BLaER1 treated with 17β-estradiol and CSF1 and Interleukin-3, amounts not matched to agents 10 nM and 100 nM (cell line): Measurements from ENCODE around the gene BCL3.

Experiments used
- H3K27ac ChIP-seq, 11 experiments: shearing (Covaris generic); formaldehyde crosslinking; 2 replicates each; pipeline ENCODE4 v1.8.1; 2022
- H3K27me3 ChIP-seq, 11 experiments: shearing (Covaris generic); formaldehyde crosslinking; 2 replicates each; pipeline ENCODE4 v1.8.1; 2022
- H3K36me3 ChIP-seq, 11 experiments: shearing (Covaris generic); formaldehyde crosslinking; 2 replicates each; pipeline ENCODE4 v1.8.1; 2022
- H3K4me1 ChIP-seq, 10 experiments: shearing (Covaris generic); formaldehyde crosslinking; 2 replicates each; pipeline ENCODE4 v1.8.1; 2022
- H3K4me2 ChIP-seq, 11 experiments: shearing (Covaris generic); formaldehyde crosslinking; 2 replicates each; pipeline ENCODE4 v1.8.1; 2022
- H3K4me3 ChIP-seq, 10 experiments: shearing (Covaris generic); formaldehyde crosslinking; 2 replicates each; pipeline ENCODE4 v1.8.1; 2022
- H3K9ac ChIP-seq, 11 experiments: shearing (Covaris generic); formaldehyde crosslinking; 2 replicates each; pipeline ENCODE4 v1.8.1; 2022
- H3K9me3 ChIP-seq, 11 experiments: shearing (Covaris generic); formaldehyde crosslinking; replicated peaks in 1 of 11; 2 replicates each; pipeline ENCODE4 v1.8.1; 2022
- H4K20me1 ChIP-seq, 11 experiments: shearing (Covaris generic); formaldehyde crosslinking; 2 replicates each; pipeline ENCODE4 v1.8.1; 2022
- Cebpa-rat ChIP-seq, 11 experiments: shearing (Covaris generic); IDR thresholded peaks; 2 replicates each; pipeline ENCODE4 v1.8.1; 2022

BCL3 gene

DNA sequence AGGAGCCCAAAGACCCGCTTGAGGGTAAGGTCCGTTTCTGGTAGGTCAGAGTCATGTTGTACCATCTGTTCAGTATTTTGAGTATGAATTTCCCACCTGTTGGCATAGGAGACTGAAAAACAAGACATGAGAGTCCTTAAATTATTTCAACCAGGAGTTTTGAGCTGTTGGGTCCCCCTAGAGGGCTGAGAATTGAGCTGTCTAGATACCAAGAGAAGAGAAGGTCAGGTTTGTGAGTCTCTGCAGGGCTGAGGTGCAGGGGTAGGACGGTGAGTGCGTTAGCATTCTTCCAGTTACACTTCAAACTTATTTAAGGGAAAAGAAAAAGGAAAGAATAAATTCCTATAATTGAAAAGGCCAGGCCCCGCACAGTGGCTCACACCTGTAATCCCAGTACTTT, 34.2 kb downstream of the BCL3 start:
- Histone ChIP-seq H3K4me3 (no peak overlapping the region), H3K9me3 (no peaks in the 10 kb centered on the region), H3K9ac (no peak overlapping the region), H3K4me2 (no peak overlapping the region), H3K27me3 (no peaks in the 10 kb centered on the region), H3K4me1 (peaks cover 5 to 14% (median 11%) of the 10 kb centered on the region in 10 experiments; a peak in 18 of 20 replicates), H3K36me3 (no peaks in the 10 kb centered on the region), H4K20me1 (no peaks in the 10 kb centered on the region), H3K27ac (no peak overlapping the region)
- TF ChIP-seq Cebpa-rat (IDR thresholded peaks at IDR 0.05), result no peak

DNA sequence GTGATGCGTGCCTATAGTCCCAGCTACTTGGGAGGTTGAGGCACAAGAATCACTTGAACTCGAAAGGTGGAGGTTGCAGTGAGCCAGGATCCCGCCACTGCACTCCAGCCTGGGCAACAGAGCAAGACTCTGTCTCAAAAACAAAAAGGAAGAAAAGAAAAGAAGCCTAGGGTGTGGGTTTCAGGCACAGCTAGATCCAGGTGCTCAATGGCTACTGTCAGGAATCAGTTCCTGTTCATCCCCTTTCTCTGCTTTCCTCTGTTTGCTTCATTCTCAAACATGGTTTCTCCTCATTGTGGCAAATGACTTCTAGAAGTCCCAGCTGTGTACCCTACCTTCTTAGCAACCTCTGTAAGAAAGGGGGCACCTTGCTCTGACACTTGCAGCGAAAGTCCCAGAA, 35.0 kb downstream of the BCL3 start:
- Histone ChIP-seq H3K4me2 (peak overlapping the region in 8 of 11 experiments; percentile 48 to 89 (median 65); a peak in 8 of 22 replicates), H4K20me1 (no peaks in the 10 kb centered on the region), H3K36me3 (no peaks in the 10 kb centered on the region), H3K4me1 (peaks cover 5 to 14% (median 11%) of the 10 kb centered on the region in 10 experiments; a peak in 18 of 20 replicates), H3K27me3 (no peaks in the 10 kb centered on the region), H3K27ac (no peak overlapping the region), H3K4me3 (no peak overlapping the region), H3K9me3 (no peaks in the 10 kb centered on the region), H3K9ac (no peak overlapping the region)
- TF ChIP-seq Cebpa-rat (IDR thresholded peaks at IDR 0.05), result no peak

DNA sequence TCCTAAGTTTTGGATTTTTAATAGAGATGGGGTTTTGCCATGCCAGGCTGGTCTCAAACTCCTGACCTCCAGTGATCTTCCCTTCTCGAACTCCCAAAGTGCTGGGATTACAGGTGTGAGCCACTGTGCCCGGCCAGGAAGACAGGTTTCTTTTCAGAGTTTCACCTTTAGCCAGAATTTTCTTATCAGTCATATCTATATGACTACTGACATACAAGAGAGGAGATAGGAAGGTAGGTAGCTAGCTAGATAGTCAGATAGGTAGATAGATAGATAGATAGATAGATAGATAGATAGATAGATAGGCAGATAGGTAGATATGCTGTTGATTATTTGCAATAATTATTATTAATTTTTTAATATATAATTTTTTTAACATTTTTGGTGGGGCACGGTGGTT, 36.8 kb downstream of the BCL3 start:
- no peak overlapping the region for H3K4me2 ChIP-seq
- no peak overlapping the region for H3K4me3 ChIP-seq
- H3K36me3 ChIP-seq, result no peaks in the 10 kb centered on the region
- peaks cover 5 to 16% (median 12%) of the 10 kb centered on the region in 10 experiments; a peak in 18 of 20 replicates for H3K4me1 ChIP-seq
- no peak overlapping the region for H3K9ac ChIP-seq
- TF ChIP-seq Cebpa-rat (IDR thresholded peaks at IDR 0.05), result no peak
- no peaks in the 10 kb centered on the region for H3K27me3 ChIP-seq
- H4K20me1 ChIP-seq, result no peaks in the 10 kb centered on the region
- no peaks in the 10 kb centered on the region for H3K9me3 ChIP-seq
- no peak overlapping the region for H3K27ac ChIP-seq

DNA sequence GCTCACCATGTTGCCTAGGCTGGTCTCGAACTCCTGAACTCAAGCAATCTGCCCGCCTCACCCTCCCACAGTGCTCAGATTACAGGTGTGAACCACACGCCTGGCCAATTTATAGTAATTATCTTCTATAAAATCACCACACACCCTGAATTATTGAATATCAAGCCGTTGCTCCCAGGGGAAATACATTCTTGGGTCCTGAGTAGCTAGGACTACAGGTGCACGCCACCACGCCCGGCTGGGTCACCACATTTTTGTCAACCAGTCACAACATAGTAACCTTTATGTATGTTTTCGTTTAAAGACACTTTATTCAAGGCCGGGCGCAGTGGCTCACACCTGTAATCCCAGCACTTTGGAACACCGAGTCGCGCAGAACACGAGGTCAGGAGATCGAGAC, 37.5 kb downstream of the BCL3 start:
- Histone ChIP-seq H3K36me3 (no peaks in the 10 kb centered on the region), H3K9ac (no peak overlapping the region), H4K20me1 (no peaks in the 10 kb centered on the region), H3K9me3 (no peaks in the 10 kb centered on the region), H3K4me1 (peaks cover 5 to 18% (median 12%) of the 10 kb centered on the region in 10 experiments; a peak in 18 of 20 replicates), H3K27me3 (no peaks in the 10 kb centered on the region), H3K27ac (no peak overlapping the region), H3K4me2 (no peak overlapping the region), H3K4me3 (no peak overlapping the region)
- TF ChIP-seq Cebpa-rat (IDR thresholded peaks at IDR 0.05), result no peak

DNA sequence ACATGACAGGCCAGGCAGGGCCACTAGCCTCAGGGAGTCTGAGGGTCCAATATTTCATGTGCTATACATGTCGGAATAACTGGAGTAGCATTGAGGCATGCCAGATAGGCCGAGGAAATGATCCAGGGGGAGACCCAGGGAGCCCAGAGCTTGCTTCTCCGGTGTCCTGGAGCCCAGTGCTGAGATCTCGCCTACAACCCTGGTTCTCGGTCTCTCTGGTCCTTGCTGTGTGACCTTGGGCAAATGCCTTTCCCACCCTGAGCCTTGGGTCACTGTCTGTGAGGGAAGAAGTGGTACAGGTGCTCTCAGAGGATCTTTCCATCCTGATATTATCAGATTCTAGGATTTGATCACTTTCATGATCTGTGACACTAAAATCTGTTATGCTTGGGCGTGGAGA, 40.5 kb downstream of the BCL3 start:
- H3K4me1 ChIP-seq, result peaks cover 15 to 32% (median 28%) of the 10 kb centered on the region in 10 experiments
- no peaks in the 10 kb centered on the region for H3K36me3 ChIP-seq
- no peak overlapping the region for H3K4me3 ChIP-seq
- H3K4me2 ChIP-seq, result no peak overlapping the region
- no peaks in the 10 kb centered on the region for H3K9me3 ChIP-seq
- no peak overlapping the region for H3K9ac ChIP-seq
- no peak for TF ChIP-seq Cebpa-rat (IDR thresholded peaks at IDR 0.05)
- H3K27ac ChIP-seq, result no peak overlapping the region
- no peaks in the 10 kb centered on the region for H4K20me1 ChIP-seq
- H3K27me3 ChIP-seq, result peaks cover 0 to 18% (median 0%) of the 10 kb centered on the region in 11 experiments; a peak in 7 of 22 replicates

DNA sequence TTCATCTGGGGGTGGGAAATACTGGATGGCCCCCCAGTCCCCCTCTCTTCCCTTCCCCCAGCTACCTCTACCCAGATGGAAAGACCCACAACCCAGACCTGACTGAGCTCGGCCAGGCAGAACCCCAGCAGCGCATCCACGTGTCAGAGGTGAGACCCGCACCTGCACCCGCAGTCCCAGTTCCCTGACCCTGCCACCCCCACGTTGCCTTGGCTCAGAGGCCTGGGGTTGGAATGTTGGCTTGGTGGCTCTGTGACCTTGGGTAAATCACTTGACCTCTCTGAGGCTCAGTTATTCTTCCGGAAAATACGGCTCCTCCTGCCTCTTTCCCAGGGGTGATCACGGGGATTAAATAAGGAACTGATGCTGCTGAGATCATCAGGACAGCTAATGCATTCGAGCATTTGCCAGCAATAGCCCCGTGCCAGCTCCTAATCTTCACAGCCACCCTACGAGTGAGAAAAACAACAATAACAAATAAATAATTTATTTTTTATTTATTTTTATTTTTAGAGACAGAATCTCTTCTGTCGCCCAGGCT, 41.5 kb downstream of the BCL3 start:
- no peaks in the 10 kb centered on the region; a peak in 2 of 22 replicates for H3K9me3 ChIP-seq
- H3K4me1 ChIP-seq, result peaks cover 8 to 34% (median 29%) of the 10 kb centered on the region in 10 experiments
- H3K27ac ChIP-seq, result no peak overlapping the region
- no peak for TF ChIP-seq Cebpa-rat (IDR thresholded peaks at IDR 0.05)
- H3K27me3 ChIP-seq, result peaks cover 0 to 18% (median 0%) of the 10 kb centered on the region in 11 experiments; a peak in 7 of 22 replicates
- no peaks in the 10 kb centered on the region for H4K20me1 ChIP-seq
- no peak overlapping the region for H3K4me3 ChIP-seq
- no peak overlapping the region for H3K9ac ChIP-seq
- peak overlapping the region in 1 of 11 experiments; percentile 26; a peak in 1 of 22 replicates for H3K4me2 ChIP-seq
- H3K36me3 ChIP-seq, result no peaks in the 10 kb centered on the region

DNA sequence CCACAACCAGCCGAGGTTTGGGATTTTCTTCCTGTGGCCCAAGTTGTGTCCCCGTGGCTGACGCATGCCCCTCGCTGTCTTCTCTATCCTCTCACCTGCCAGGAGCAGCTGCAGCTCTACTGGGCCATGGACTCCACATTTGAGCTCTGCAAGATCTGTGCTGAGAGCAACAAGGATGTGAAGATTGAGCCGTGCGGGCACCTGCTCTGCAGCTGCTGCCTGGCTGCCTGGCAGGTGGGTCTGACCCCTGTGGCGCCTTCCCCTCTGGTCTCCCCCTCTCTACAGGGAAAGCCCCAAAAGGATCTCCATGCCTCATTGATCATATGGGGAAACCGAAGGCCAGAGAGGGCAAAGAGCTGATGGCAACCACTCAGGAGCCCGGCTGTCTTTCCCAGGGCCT, 43.8 kb downstream of the BCL3 start:
- TF ChIP-seq Cebpa-rat (IDR thresholded peaks at IDR 0.05), result no peak
- H3K4me1 ChIP-seq, result peaks cover 30 to 57% (median 51%) of the 10 kb centered on the region in 10 experiments
- no peak overlapping the region for H3K4me3 ChIP-seq

DNA sequence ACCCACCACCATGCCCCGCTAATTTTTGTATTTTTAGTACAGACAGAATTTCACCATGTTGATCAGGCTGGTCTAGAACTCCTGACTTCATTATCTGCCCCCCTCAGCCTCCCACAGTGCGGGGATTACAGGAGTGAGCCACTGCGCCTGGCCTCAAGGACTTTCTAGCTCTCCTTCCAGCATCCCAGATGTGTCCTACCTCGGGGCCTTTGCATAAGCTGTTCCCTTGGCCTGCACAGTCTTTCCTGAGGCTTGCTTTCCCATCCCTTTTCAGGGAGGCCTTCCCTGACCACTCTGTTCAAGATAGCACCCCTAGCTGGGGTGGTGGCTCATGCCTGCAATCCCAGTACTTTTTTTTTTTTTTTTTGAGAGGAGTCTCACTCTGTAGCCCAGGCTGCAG, 46.1 kb downstream of the BCL3 start:
- Histone ChIP-seq H3K4me3 (no peak overlapping the region), H3K9me3 (no peaks in the 10 kb centered on the region; a peak in 2 of 22 replicates), H3K27ac (peak overlapping the region in 3 of 11 experiments; percentile 5 to 48 (median 9); a peak in 3 of 22 replicates), H4K20me1 (no peaks in the 10 kb centered on the region), H3K4me1 (peaks cover 34 to 80% (median 75%) of the 10 kb centered on the region in 10 experiments), H3K9ac (no peak overlapping the region), H3K4me2 (peak overlapping the region in 6 of 11 experiments; percentile 74 to 93 (median 80); a peak in 7 of 22 replicates), H3K27me3 (peaks cover 0 to 18% (median 0%) of the 10 kb centered on the region in 11 experiments; a peak in 7 of 22 replicates), H3K36me3 (no peaks in the 10 kb centered on the region)
- no peak for TF ChIP-seq Cebpa-rat (IDR thresholded peaks at IDR 0.05)

More for the DNA sequence above, 43.8 kb downstream of the BCL3 start:
- Histone ChIP-seq H3K4me2 (peak overlapping the region in 9 of 11 experiments; percentile 54 to 93 (median 79); a peak in 18 of 22 replicates), H3K36me3 (no peaks in the 10 kb centered on the region), H3K27me3 (peaks cover 0 to 18% (median 0%) of the 10 kb centered on the region in 11 experiments; a peak in 7 of 22 replicates), H3K9ac (peak overlapping the region in 2 of 11 experiments; percentile 3 to 66; a peak in 1 of 22 replicates), H3K27ac (peak overlapping the region in 3 of 11 experiments; percentile 20 to 66 (median 59); a peak in 4 of 22 replicates), H4K20me1 (no peaks in the 10 kb centered on the region), H3K9me3 (no peaks in the 10 kb centered on the region; a peak in 2 of 22 replicates)

DNA sequence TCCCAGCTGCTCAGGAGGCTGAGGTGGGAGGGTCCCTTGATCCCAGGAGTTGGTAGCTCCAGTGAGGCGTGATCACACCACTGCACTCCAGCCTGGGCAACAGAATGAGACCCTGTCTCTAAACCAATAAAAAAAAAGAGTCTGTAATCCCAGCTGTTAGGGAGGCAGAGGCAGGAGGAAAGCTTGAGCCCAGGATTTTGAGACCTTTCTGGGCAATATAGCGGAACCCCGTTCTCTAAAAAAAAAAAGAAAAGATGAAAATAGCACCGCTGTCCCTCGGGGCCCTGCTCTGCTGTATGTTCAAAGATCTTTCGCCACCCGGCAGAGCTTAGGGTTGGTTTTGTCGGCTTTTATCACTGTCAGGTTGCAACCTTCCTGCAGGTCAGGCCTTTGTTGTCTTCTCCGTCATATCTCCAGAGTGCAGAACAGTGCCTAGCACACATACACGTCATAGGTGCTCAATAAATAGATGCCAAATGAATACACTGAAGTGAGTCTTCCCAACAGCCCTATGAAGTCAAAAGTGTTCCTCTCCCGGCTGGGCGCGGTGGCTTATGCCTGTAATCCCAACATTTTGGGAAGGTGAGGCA, 47.0 kb downstream of the BCL3 start:
- peaks cover 0 to 18% (median 0%) of the 10 kb centered on the region in 11 experiments; a peak in 7 of 22 replicates for H3K27me3 ChIP-seq
- peak in 2 of 11 experiments; percentile 11 to 28; a peak in 1 of 22 replicates for TF ChIP-seq Cebpa-rat (IDR thresholded peaks at IDR 0.05)
- H3K9ac ChIP-seq, result no peak overlapping the region; a peak in 1 of 22 replicates
- no peaks in the 10 kb centered on the region; a peak in 2 of 22 replicates for H3K9me3 ChIP-seq
- H3K4me3 ChIP-seq, result no peak overlapping the region
- peak overlapping the region; percentile 60 to 93 (median 77) for H3K4me2 ChIP-seq
- H3K4me1 ChIP-seq, result peaks cover 31 to 89% (median 83%) of the 10 kb centered on the region in 10 experiments
- peak overlapping the region in 4 of 11 experiments; percentile 48 to 66 (median 62); a peak in 7 of 22 replicates for H3K27ac ChIP-seq
- H4K20me1 ChIP-seq, result no peaks in the 10 kb centered on the region
- H3K36me3 ChIP-seq, result no peaks in the 10 kb centered on the region
